Colon (tissue), 2 donors: ENCODE measurements around the gene SGCD.

Experiments used
- FAIRE-seq: peaks from 2 replicates; lab custom pipeline; 2012; peaks lifted over from hg19 to GRCh38; lab: Jason Lieb, UNC
- donor health status: control.
- donor health status: control.

SGCD gene

GRCh38 chr5:156401804-156402203 lies 74.8 kb downstream of the SGCD start:
- FAIRE-seq, result no peak

DNA sequence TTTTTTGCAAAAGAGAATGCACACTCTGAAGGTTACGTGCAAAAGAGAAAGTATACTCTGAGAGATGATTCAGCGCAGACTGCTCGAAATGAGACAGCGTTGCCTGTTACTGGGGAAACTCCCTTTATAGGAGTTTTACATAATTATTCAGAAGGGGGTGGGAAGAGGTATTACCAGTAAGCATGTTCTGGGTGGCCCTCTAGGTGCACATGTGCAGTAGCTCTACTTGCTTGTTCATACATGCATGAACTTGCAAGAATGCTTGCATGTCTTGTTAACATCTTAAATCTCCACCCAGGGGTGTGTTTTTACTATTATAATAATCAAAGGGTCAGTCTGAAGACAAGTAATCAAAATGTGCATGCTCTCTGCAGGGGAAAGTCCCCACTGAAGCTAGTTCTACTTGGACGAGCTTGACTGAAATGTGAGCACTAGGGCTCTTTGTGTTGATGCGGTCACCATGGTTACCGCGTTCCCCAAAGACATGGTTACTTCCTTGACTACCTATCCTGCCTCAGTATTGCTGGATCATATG lies 75.5 kb downstream of the SGCD start:
- no peak for FAIRE-seq

DNA sequence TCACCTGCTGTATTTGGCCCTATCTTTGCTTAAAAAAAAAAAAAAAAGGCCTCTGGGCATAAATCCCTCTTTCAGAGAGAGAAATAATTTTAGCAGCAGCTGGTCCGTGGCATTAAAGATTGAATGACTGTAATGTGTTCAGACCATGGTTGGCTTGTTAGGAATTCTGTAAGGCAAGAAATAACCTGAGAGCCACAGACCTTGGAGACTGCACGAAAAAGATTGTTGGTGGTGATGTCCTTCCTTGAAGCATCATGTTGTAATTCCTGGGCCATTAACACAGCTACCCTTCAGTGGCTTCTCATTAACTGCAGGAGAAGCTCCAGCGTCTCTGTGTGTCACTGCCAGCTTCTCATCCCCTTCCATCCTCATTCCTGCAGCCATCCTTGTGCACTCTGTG lies 79.0 kb downstream of the SGCD start:
- no peak for FAIRE-seq

GRCh38 chr5:156407251-156407650 lies 80.3 kb downstream of the SGCD start:
- no peak for FAIRE-seq

DNA sequence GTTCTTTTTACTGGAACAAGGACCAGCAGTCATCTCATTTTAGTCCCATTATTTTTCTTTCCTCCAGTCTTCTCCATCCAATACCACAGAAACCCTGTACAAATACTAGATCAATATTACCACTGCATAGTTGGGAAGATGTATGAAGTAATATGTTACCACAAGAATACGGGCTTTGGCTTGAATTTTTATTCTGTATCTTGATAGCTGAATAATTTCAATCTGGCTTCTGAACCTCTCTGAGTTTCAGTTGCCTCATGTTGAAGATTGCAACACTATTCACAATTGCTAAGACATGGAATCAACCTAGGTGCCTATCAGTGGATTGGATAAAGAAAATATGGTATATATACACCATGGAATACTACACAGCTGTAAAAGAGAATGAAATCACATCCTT lies 82.9 kb downstream of the SGCD start:
- no peak for FAIRE-seq

- no peak for FAIRE-seq
Measured at GRCh38 chr5:156411185-156411613, 84.2 kb downstream of the SGCD start.

DNA sequence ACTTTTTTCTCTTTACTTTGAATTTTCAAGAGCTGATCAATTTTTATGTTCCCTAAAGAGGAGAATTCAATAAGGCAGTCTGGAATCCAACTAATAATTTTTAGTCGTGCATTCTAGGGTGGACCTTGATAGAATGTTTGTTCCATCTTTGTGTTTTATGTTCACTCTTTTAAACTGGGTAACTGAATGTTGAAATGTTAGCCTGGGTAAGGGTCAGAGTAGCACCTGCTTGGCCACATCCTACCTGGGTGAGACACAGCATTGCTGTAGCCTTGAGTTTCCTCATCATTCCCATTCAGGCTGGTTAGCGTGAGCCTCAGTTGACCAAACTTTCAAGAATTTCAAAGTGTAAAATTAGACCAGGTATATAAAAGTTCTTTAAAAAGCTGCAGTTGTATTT lies 85.0 kb downstream of the SGCD start:
- no peak for FAIRE-seq

DNA sequence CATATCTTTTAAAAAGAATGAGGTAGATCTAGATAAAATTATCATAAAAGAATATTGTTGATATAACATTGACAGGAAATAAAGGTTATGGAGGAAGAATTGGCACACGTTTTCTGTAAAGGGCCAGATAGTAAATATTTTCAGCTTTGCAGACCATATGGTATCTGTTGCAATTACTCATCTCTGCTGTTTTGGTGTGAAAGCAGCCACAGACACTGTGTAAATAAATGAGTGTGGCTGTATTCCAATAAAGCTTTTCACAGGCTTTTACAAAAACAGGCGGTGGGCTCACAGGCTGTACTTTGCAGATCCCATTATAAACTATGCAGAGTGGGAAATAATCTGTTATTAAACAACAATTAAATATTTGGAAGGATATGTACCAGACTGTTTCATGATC lies 87.4 kb downstream of the SGCD start:
- FAIRE-seq, result no peak

DNA sequence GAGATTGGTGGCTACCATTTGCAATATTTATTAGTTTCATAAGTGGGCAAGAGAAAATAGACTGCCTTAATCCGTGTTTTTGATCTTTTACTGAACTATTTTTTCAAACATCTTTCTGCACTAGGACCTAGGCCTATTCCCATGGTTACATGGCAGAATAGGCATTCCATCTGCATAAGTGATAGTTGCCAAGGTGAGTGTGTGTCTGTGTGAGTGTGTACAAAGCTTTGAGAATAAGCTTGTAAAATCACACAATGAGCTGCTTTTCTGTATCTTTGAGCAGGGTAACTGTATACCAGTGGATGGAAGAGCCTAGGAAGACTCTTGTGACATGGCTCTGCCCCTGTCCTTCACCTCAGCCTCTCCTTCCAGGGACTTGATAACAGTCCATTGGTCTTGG lies 92.7 kb downstream of the SGCD start:
- no peak for FAIRE-seq

DNA sequence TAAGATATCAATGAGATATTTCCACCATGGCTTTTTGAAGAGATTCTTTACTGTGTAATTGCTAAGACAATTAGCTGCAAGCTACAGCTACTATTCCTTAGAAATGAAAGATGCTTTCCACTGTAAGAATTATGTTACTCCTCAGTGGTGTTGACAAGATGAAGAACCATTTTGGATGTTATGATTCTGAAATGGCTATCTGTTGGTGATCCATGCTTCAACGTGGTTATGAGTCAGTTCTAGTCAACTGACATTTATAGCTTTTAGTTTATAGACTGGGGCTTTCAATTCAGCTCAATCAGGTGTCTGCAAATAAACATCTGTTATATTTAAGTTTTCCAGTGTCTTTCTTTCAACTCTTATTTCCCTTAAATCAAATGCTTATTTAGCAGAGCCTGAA lies 93.7 kb downstream of the SGCD start:
- FAIRE-seq, result no peak

GRCh38 chr5:156421798-156422197 lies 94.8 kb downstream of the SGCD start:
- no peak for FAIRE-seq

- FAIRE-seq, result no peak
Measured at GRCh38 chr5:156423597-156423996, 96.6 kb downstream of the SGCD start.

- no peak for FAIRE-seq
Measured at GRCh38 chr5:156427315-156427714, 100.4 kb downstream of the SGCD start.

GRCh38 chr5:156431956-156432829 lies 105.2 kb downstream of the SGCD start:
- FAIRE-seq, result no peak

DNA sequence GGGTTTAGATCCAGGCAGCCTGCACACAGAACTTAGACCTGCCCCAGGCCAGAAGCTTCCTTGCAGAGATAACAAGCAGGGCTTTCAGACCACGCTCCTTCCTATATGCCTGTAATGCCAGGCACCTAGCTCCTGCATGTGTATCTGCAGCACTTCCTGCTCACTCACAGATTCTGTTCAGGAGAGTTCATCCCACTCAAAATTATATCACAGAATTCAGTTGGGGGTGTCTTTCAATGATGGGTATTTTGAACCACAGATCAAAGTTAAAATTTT lies 105.8 kb downstream of the SGCD start:
- FAIRE-seq, result no peak

GRCh38 chr5:156434471-156434870 lies 107.5 kb downstream of the SGCD start:
- no peak for FAIRE-seq

GRCh38 chr5:156435101-156435500 lies 108.1 kb downstream of the SGCD start:
- no peak for FAIRE-seq

GRCh38 chr5:156438076-156438475 lies 111.1 kb downstream of the SGCD start:
- no peak for FAIRE-seq

- FAIRE-seq, result no peak
Measured at GRCh38 chr5:156444753-156445291, 117.9 kb downstream of the SGCD start.

DNA sequence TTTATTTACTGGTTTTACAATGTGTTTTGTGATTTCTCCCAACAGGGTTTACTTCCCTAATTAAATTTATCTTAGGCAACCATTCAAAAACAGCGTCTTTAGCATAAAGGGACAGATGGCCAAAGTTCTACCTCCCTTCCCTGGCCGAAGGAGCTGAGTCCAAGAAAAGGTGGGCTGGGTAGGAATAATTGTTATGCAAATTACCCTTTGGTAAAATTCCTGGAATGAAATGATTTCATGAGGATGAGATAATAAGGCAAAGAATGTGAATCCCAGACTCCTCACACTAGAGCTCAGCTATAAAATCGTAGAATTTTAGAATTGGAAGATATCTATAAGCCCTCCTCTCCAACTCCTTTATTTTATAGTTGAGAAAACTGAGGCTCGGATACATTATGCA lies 119.6 kb downstream of the SGCD start:
- FAIRE-seq, result no peak

DNA sequence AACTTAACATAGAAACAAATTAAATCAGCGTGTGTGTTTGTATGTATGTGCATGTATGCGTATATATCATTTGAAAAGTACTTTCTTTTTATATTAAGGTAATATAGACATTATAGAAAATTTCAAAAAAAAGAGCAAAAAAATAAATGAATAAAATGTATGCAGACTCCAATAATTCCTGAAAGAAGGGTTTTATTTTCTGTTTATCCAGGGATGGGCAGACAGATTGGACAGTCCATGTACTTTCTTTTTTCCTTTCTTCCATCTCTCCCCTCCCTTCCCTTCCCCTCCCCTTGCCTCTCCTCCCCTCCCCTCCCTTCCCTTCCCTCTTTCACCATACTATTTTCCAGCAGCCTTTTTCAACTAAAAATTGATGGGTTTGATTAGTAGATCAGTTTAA lies 123.8 kb downstream of the SGCD start:
- FAIRE-seq, result no peak

DNA sequence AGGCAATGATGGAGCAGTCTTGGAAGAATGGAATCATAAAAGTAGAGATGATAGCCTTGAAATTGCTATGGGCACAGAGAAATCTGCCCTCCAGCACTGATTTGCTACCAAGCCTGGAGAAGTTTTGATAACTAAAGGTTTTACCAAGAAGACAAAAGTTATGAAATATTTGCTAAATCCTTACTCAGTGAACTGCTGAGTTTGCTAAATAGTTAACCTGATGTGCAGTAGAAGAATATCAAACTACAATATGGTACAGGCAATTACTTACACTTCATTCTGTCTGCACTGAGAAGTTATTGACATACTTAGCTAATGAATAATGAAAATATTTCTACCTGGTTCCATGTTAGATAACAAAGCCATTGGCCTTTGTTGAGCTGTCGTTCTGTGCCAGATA lies 124.5 kb downstream of the SGCD start:
- no peak for FAIRE-seq

DNA sequence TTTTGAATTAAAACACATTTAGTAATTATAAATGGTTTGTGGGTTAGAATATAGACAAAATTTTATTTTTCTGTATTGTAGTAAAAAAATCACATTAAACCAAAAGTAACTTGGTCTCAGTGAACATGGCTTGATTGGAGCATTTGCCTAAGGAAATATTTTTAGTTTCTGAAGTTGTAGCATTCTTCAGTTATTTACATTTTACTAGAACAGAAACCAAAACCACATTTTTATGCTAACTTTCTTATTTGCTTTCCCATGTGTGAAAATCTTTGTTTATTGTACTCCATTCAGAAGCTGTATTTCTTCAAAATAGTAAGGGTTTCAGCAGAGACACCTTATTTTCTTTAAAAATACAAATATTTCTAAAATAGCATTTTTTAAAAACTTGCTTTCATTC lies 129.9 kb downstream of the SGCD start:
- FAIRE-seq, result no peak

DNA sequence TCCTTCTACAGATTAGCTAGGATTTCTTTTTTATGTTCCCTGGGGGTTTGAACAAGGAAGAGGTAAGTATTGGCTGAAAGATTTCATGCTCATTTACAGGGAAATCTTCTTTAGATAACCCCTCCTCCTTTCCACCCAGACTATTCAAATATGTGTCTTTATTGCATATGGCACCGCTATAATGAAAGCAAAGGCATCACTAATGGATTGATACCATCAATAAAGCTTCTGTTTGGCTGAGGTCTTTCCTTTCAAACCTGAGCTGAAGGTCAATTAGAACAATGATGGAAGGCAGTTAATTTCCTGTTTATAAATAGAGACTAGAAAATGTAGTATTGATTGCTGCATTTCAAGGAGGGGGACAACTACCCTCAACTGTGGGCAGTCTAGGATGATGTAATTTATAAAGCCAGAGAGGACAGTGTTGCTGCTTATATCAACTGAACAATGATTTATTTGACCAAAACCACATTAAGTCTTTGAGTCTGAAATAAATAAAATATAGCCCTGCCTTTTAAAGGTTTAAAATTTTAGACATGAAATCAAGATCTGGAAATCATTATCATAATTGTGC lies 132.9 kb downstream of the SGCD start:
- FAIRE-seq, result no peak
